Renal cortical epithelial cell (primary cell): ENCODE measurements around the gene SNX5. TPM values are rescaled to one million over a fixed set of nuclear protein-coding genes. Genes with fewer than 3 reads are reported as not detected.

Source experiments
- DNase-seq: peaks from one replicate; pipeline ENCODE4 v3.0.0-alpha.2; 2011; ENCODE audit warnings: low read depth
- total RNA-seq: library from RNA; depleted of rRNA; stranded (reverse); fragments of >200 nt; gene quantifications from 2 replicates; pipeline ENCODE4 v1.2.3, GENCODE V29; 2014

Gene SNX5
- total RNA-seq, result 117 and 165 TPM in 2 replicates

- peak; percentile 96 for DNase-seq
Observed at GRCh38 chr20:17968366-17969277, at the start of gene SNX5, which contains the start of gene MGME1. TSS of gene SNX5 (minus strand) at chr20:17968794. CDS start at chr20:17968425, 369 bp downstream. TSS of gene MGME1 (plus strand) at chr20:17969018. CDS start at chr20:17969860, 842 bp downstream.

- DNase-seq, result no peak
Observed at GRCh38 chr20:18018100-18018499, 49.5 kb upstream of the SNX5 start.

GRCh38 chr20:18016772-18017171 lies 48.2 kb upstream of the SNX5 start:
- no peak for DNase-seq

GRCh38 chr20:18014411-18014810 lies 45.8 kb upstream of the SNX5 start:
- DNase-seq, result no peak

- no peak for DNase-seq
Observed at GRCh38 chr20:18012901-18013300, 44.3 kb upstream of the SNX5 start.

GRCh38 chr20:18011951-18012645 lies 43.5 kb upstream of the SNX5 start:
- DNase-seq, result no peak

- peak; percentile 41 for DNase-seq
Observed at GRCh38 chr20:18011482-18011881, 42.9 kb upstream of the SNX5 start.

- no peak for DNase-seq
Observed at GRCh38 chr20:18009116-18009515, 40.5 kb upstream of the SNX5 start.

- DNase-seq, result no peak
Observed at GRCh38 chr20:18007534-18008292, 39.1 kb upstream of the SNX5 start.

- no peak for DNase-seq
Observed at GRCh38 chr20:18006684-18007083, 38.1 kb upstream of the SNX5 start.

- no peak for DNase-seq
Observed at GRCh38 chr20:18005990-18006364, 37.4 kb upstream of the SNX5 start.

GRCh38 chr20:18005170-18005989 lies 36.8 kb upstream of the SNX5 start:
- DNase-seq, result peak; percentile 97

- DNase-seq, result no peak
Observed at GRCh38 chr20:18004384-18005031, 35.9 kb upstream of the SNX5 start.

- DNase-seq, result no peak
Observed at GRCh38 chr20:18003897-18004296, 35.3 kb upstream of the SNX5 start.

- DNase-seq, result peak; percentile 85
Observed at GRCh38 chr20:18001131-18001921, 32.7 kb upstream of the SNX5 start.

- no peak for DNase-seq
Observed at GRCh38 chr20:17999566-17999965, 31.0 kb upstream of the SNX5 start.

GRCh38 chr20:17998446-17998845 lies 29.9 kb upstream of the SNX5 start:
- DNase-seq, result no peak

- DNase-seq, result peak; percentile 49
Observed at GRCh38 chr20:17995967-17996819, 27.6 kb upstream of the SNX5 start.

GRCh38 chr20:17993546-17993945 lies 25.0 kb upstream of the SNX5 start:
- no peak for DNase-seq
